ENCODE measurements around the gene TBRG4.

Gene TBRG4

GRCh38 chr7:45104844-45105587 is 6.5 kb downstream of the TBRG4 start:
- Histone ChIP-seq H3K27me3 (ENCODE audit: control insufficient read depth in 1 of 2, insufficient read depth in 1 of 2, low read length in 2 of 2) (no peaks in the 10 kb centered on the region), H2AK5ac (ENCODE audit: low read length, severe bottlenecking) (no peak overlapping the region), H3K79me1 (replicated peaks; ENCODE audit: low read length, poor library complexity, severe bottlenecking) (peaks cover 52% of the 10 kb centered on the region)

GRCh38 chr7:45103958-45104843 is 7.3 kb downstream of the TBRG4 start:
- no peak overlapping the region for H2BK120ac ChIP-seq (ENCODE audit: low read depth, low read length)
- H4K8ac ChIP-seq (ENCODE audit: low read length) = no peak overlapping the region
- WGBS = 96% methylated on average over 17 of the region's 17 CpGs
- H3K18ac ChIP-seq (ENCODE audit: low read depth in 1 of 2, low read length in 2 of 2) = no peak overlapping the region
- no peak overlapping the region for H3K27ac ChIP-seq (ENCODE audit: low read length, poor library complexity, severe bottlenecking)
- peaks cover 52% of the 10 kb centered on the region for H3K79me1 ChIP-seq (replicated peaks; ENCODE audit: low read length, poor library complexity, severe bottlenecking)
- no peak overlapping the region for H4K91ac ChIP-seq (ENCODE audit: low read length)
- no peak overlapping the region for H3K4me3 ChIP-seq (ENCODE audit: insufficient read depth in 1 of 2, low read depth in 1 of 2, low read length in 2 of 2)
- no peak for DNase-seq
- H2AFZ ChIP-seq (ENCODE audit: low read depth, low read length) = no peak overlapping the region
- no peaks in the 10 kb centered on the region for H3K27me3 ChIP-seq (ENCODE audit: control insufficient read depth in 1 of 2, insufficient read depth in 1 of 2, low read length in 2 of 2)
- H3K9ac ChIP-seq (ENCODE audit: low read length) = no peak overlapping the region
- no peak overlapping the region for H3K23ac ChIP-seq (ENCODE audit: low read length in 2 of 2)
- no peak overlapping the region for H2BK5ac ChIP-seq (ENCODE audit: low read depth, low read length, poor library complexity, severe bottlenecking)
- no peak overlapping the region for H3K4ac ChIP-seq (ENCODE audit: low read depth in 1 of 2, low read length in 2 of 2)
- H2BK12ac ChIP-seq (ENCODE audit: low read length in 2 of 2) = no peak overlapping the region
- no peaks in the 10 kb centered on the region for H3K9me3 ChIP-seq (ENCODE audit: control insufficient read depth, low read length)
- no peak overlapping the region for H2BK15ac ChIP-seq (ENCODE audit: low read depth, poor library complexity, severe bottlenecking)
- H2AK5ac ChIP-seq (ENCODE audit: low read length, severe bottlenecking) = no peak overlapping the region
- no peak overlapping the region for H3K4me2 ChIP-seq (ENCODE audit: low read length, poor library complexity, severe bottlenecking)
- peaks cover 6% of the 10 kb centered on the region for H3K4me1 ChIP-seq (ENCODE audit: control insufficient read depth, insufficient read depth, low read depth, low read length)
- H3K14ac ChIP-seq (ENCODE audit: low read length in 2 of 2) = no peak overlapping the region
- H3K36me3 ChIP-seq (ENCODE audit: control insufficient read depth in 1 of 2, insufficient read depth in 2 of 2, low read depth in 1 of 2, low read length in 2 of 2) = peaks cover 92 to 100% of the 10 kb centered on the region in 2 experiments

More at GRCh38 chr7:45104844-45105587, 6.5 kb downstream of the TBRG4 start:
- 99% methylated on average over 12 of the region's 12 CpGs for WGBS
- H2BK15ac ChIP-seq (ENCODE audit: low read depth, poor library complexity, severe bottlenecking) = no peak overlapping the region
- no peak overlapping the region for H4K91ac ChIP-seq (ENCODE audit: low read length)
- no peak overlapping the region for H3K4me3 ChIP-seq (ENCODE audit: insufficient read depth in 1 of 2, low read depth in 1 of 2, low read length in 2 of 2)
- no peak overlapping the region for H3K4me2 ChIP-seq (ENCODE audit: low read length, poor library complexity, severe bottlenecking)
- no peak overlapping the region for H3K27ac ChIP-seq (ENCODE audit: low read length, poor library complexity, severe bottlenecking)
- peaks cover 6% of the 10 kb centered on the region for H3K4me1 ChIP-seq (ENCODE audit: control insufficient read depth, insufficient read depth, low read depth, low read length)
- H2BK12ac ChIP-seq (ENCODE audit: low read length in 2 of 2) = no peak overlapping the region
- H2BK120ac ChIP-seq (ENCODE audit: low read depth, low read length) = no peak overlapping the region
- no peak overlapping the region for H3K14ac ChIP-seq (ENCODE audit: low read length in 2 of 2)
- DNase-seq = no peak
- H4K8ac ChIP-seq (ENCODE audit: low read length) = no peak overlapping the region
- H3K9ac ChIP-seq (ENCODE audit: low read length) = no peak overlapping the region
- H2AFZ ChIP-seq (ENCODE audit: low read depth, low read length) = no peak overlapping the region
- H3K4ac ChIP-seq (ENCODE audit: low read depth in 1 of 2, low read length in 2 of 2) = no peak overlapping the region
- H2BK5ac ChIP-seq (ENCODE audit: low read depth, low read length, poor library complexity, severe bottlenecking) = no peak overlapping the region
- H3K9me3 ChIP-seq (ENCODE audit: control insufficient read depth, low read length) = no peaks in the 10 kb centered on the region
- H3K36me3 ChIP-seq (ENCODE audit: control insufficient read depth in 1 of 2, insufficient read depth in 2 of 2, low read depth in 1 of 2, low read length in 2 of 2) = peaks cover 84 to 94% of the 10 kb centered on the region in 2 experiments
- no peak overlapping the region for H3K18ac ChIP-seq (ENCODE audit: low read depth in 1 of 2, low read length in 2 of 2)
- no peak overlapping the region for H3K23ac ChIP-seq (ENCODE audit: low read length in 2 of 2)

- Histone ChIP-seq H3K79me1 (replicated peaks; ENCODE audit: low read length, poor library complexity, severe bottlenecking) (peaks cover 45% of the 10 kb centered on the region), H2AK5ac (ENCODE audit: low read length, severe bottlenecking) (no peak overlapping the region), H2BK15ac (ENCODE audit: low read depth, poor library complexity, severe bottlenecking) (no peak overlapping the region), H3K4ac (ENCODE audit: low read depth in 1 of 2, low read length in 2 of 2) (no peak overlapping the region), H3K18ac (ENCODE audit: low read depth in 1 of 2, low read length in 2 of 2) (no peak overlapping the region), H3K4me2 (ENCODE audit: low read length, poor library complexity, severe bottlenecking) (no peak overlapping the region), H3K36me3 (ENCODE audit: control insufficient read depth in 1 of 2, insufficient read depth in 2 of 2, low read depth in 1 of 2, low read length in 2 of 2) (peaks cover 88 to 100% of the 10 kb centered on the region in 2 experiments), H3K27me3 (ENCODE audit: control insufficient read depth in 1 of 2, insufficient read depth in 1 of 2, low read length in 2 of 2) (no peaks in the 10 kb centered on the region), H3K9me3 (ENCODE audit: control insufficient read depth, low read length) (no peaks in the 10 kb centered on the region), H2BK5ac (ENCODE audit: low read depth, low read length, poor library complexity, severe bottlenecking) (no peak overlapping the region), H3K14ac (ENCODE audit: low read length in 2 of 2) (no peak overlapping the region), H2BK12ac (ENCODE audit: low read length in 2 of 2) (no peak overlapping the region), H3K4me3 (ENCODE audit: insufficient read depth in 1 of 2, low read depth in 1 of 2, low read length in 2 of 2) (no peak overlapping the region), H3K27ac (ENCODE audit: low read length, poor library complexity, severe bottlenecking) (no peak overlapping the region), H3K4me1 (ENCODE audit: control insufficient read depth, insufficient read depth, low read depth, low read length) (peaks cover 2% of the 10 kb centered on the region), H2AFZ (ENCODE audit: low read depth, low read length) (no peak overlapping the region), H2BK120ac (ENCODE audit: low read depth, low read length) (no peak overlapping the region), H3K9ac (ENCODE audit: low read length) (no peak overlapping the region), H4K8ac (ENCODE audit: low read length) (no peak overlapping the region), H3K23ac (ENCODE audit: low read length in 2 of 2) (no peak overlapping the region), H4K91ac (ENCODE audit: low read length) (no peak overlapping the region)
- WGBS = 91% methylated on average over 13 of the region's 14 CpGs
- DNase-seq = no peak
These were observed 8.4 kb downstream of the TBRG4 start for GRCh38 chr7:45102785-45103712.
